B cell (primary cell): ENCODE data around the gene FAM107A. TPM values are rescaled to one million over a fixed set of nuclear protein-coding genes. Genes with fewer than 3 reads are reported as not detected.

Experiments
- ATAC-seq: fragments of 200-7000 bp; cut with Tn5 transposase; one replicate; pipeline ENCODE4 v1.10.0; 2021; ENCODE audit warnings: low read depth, mild to moderate bottlenecking, moderate number of reproducible peaks, moderate library complexity
- CTCF ChIA-PET: fragments of 350-600 bp; sonication (Branson Sonifier 250); formaldehyde crosslinking; loops from one replicate; lab custom pipeline; 2021; ENCODE audit warnings: antibody characterized with exemption, inconsistent platforms; lab: Charles Lee
- POLR2A ChIA-PET: fragments of 350-600 bp; sonication (Branson Sonifier 250); formaldehyde crosslinking; loops from one replicate; lab custom pipeline; 2021; ENCODE audit warnings: antibody characterized with exemption; lab: Charles Lee
- DNase-seq: peaks from one replicate; pipeline ENCODE4 v3.0.0; 2013
- H2AFZ ChIP-seq: 2 replicates; pipeline ENCODE4 v1.6.1; 2012; ENCODE audit warnings: mild to moderate bottlenecking, low read depth, low read length; ENCODE audit not compliant: insufficient read depth, poor library complexity, severe bottlenecking
- H3K27ac ChIP-seq, 2 donors: 1 replicate in 1 of 2; 2 replicates in 1 of 2; pipeline ENCODE4 v1.5.1; 2012 to 2013; ENCODE audit warnings: low read length in 2 of 2, mild to moderate bottlenecking in 2 of 2, moderate library complexity in 1 of 2
- H3K27me3 ChIP-seq, 4 experiments: fragments of 200-600 bp in 1 of 4; sonication (generic) in 1 of 4; replicated peaks in 1 of 4; 1 replicate in 2 of 4; 2 replicates in 2 of 4; pipeline versions ENCODE4 v1.6.1 to v1.7.0; 2013 to 2016; ENCODE audit warnings: low read length in 3 of 4, mild to moderate bottlenecking in 2 of 4, mixed read lengths in 1 of 4, moderate library complexity in 1 of 4; ENCODE audit not compliant: insufficient read depth in 4 of 4, control insufficient read depth in 3 of 4; ENCODE audit errors: control extremely low read depth in 1 of 4
- H3K36me3 ChIP-seq, 2 experiments: replicated peaks in 1 of 2; 1 replicate in 1 of 2; 2 replicates in 1 of 2; pipeline versions ENCODE4 v1.6.1 to v1.7.1; 2013; ENCODE audit warnings: low read length in 1 of 2; ENCODE audit not compliant: insufficient read depth in 2 of 2, control insufficient read depth in 1 of 2; ENCODE audit errors: control extremely low read depth in 1 of 2, extremely low read depth in 1 of 2
- H3K4me1 ChIP-seq, 2 donors: fragments of 200-600 bp in 1 of 2; sonication (generic) in 1 of 2; 1 replicate in 1 of 2; 2 replicates in 1 of 2; pipeline versions ENCODE4 v1.5.1 to v1.6.1; 2013 to 2017; ENCODE audit warnings: low read length in 2 of 2; ENCODE audit not compliant: control insufficient read depth in 2 of 2, insufficient read depth in 2 of 2
- H3K4me2 ChIP-seq: replicated peaks from 2 replicates; pipeline ENCODE3; 2012; ENCODE audit warnings: mild to moderate bottlenecking, low read depth, low read length; ENCODE audit not compliant: poor library complexity, severe bottlenecking
- H3K4me3 ChIP-seq, 5 experiments: fragments of 200-600 bp in 1 of 5; sonication (generic) in 1 of 5; 1 replicate in 3 of 5; 2 replicates in 2 of 5; pipeline versions ENCODE4 v1.5.1 to v1.7.0; 2011 to 2016; ENCODE audit warnings: low read length in 4 of 5, mild to moderate bottlenecking in 4 of 5, low read depth in 2 of 5, control low read depth in 1 of 5, moderate library complexity in 1 of 5; ENCODE audit not compliant: insufficient read depth in 1 of 5; ENCODE audit errors: control extremely low read depth in 1 of 5, extremely low read depth in 1 of 5
- H3K79me2 ChIP-seq: fragments of 200-600 bp; sonication (generic); one replicate; pipeline ENCODE4 v1.6.0; 2016; ENCODE audit warnings: low read length; ENCODE audit not compliant: control insufficient read depth, insufficient read depth
- H3K9ac ChIP-seq: fragments of 200-600 bp; sonication (generic); 2 replicates; pipeline ENCODE4 v1.6.1; 2017; ENCODE audit warnings: mild to moderate bottlenecking, low read length, moderate library complexity
- H3K9me3 ChIP-seq, 3 donors: one replicate each; pipeline versions ENCODE4 v1.6.1 to v1.7.1; 2013; ENCODE audit warnings: low read length in 2 of 3; ENCODE audit not compliant: control insufficient read depth in 2 of 3, insufficient read depth in 1 of 3; ENCODE audit errors: control extremely low read depth in 1 of 3
- H4K20me1 ChIP-seq: 2 replicates; pipeline ENCODE4 v1.6.0; 2012; ENCODE audit warnings: mild to moderate bottlenecking, low read length; ENCODE audit not compliant: insufficient read depth, control insufficient read depth, poor library complexity, severe bottlenecking
- H3K27ac Mint-ChIP-seq: one replicate; pipeline ENCODE4 v1.8.0; 2021; ENCODE audit warnings: mixed read lengths
- H3K27me3 Mint-ChIP-seq: one replicate; pipeline ENCODE4 v1.8.0; 2021; ENCODE audit warnings: mixed read lengths
- H3K4me1 Mint-ChIP-seq: one replicate; pipeline ENCODE4 v1.8.0; 2021; ENCODE audit warnings: mixed read lengths
- H3K4me3 Mint-ChIP-seq: one replicate; pipeline ENCODE4 v1.8.0; 2021; ENCODE audit warnings: mixed read lengths
- H3K9me3 Mint-ChIP-seq: one replicate; pipeline ENCODE4 v1.8.0; 2022; ENCODE audit warnings: mixed read lengths; ENCODE audit not compliant: insufficient read depth
- CTCF ChIP-seq: fragments of 200-600 bp; IDR thresholded peaks from one replicate; pipeline ENCODE4 v1.8.0; 2022; ENCODE audit warnings: antibody characterized with exemption, mild to moderate bottlenecking
- EZH2 ChIP-seq: IDR thresholded peaks from 2 replicates; pipeline ENCODE4 v1.6.1; 2012; ENCODE audit warnings: borderline replicate concordance, low read depth, mild to moderate bottlenecking, moderate library complexity, low read length; ENCODE audit not compliant: insufficient read depth, poor library complexity, severe bottlenecking
- WGBS: methylation state at CpG from one replicate; pipeline ENCODE4 v1.1.5; 2013; ENCODE audit warnings: missing lambda C conversion rate; ENCODE audit not compliant: insufficient coverage; 5-methylcytosine and 5-hydroxymethylcytosine counted together
- intact Hi-C: fragments of 100-400 bp; cut with micrococcal nuclease; formaldehyde crosslinking; loops from one replicate; pipeline ENCODE4 v1.10.0; 2022
- polyA plus RNA-seq: library from polyadenylated mRNA; depleted of rRNA; stranded (reverse); fragments of >200 nt; gene quantifications from 2 replicates; pipeline ENCODE4 v1.2.3, GENCODE V29; 2012
- total RNA-seq, 2 donors: library from RNA; stranded (reverse); fragments of 120-200 nt in 1 of 2; gene quantifications; 1 replicate in 1 of 2; 2 replicates in 1 of 2; pipeline versions ENCODE4 v1.2.3 to v1.2.4, GENCODE V29; 2013 to 2022

The FAM107A gene
- total and polyA plus RNA-seq, 2 donors (not counting 1 experiment from before 2014, with no cell fraction given) = not detected

- no peaks in the 10 kb centered on the region for H4K20me1 ChIP-seq
- H3K4me3 Mint-ChIP-seq = no peak overlapping the region
- peaks cover 7% of the 10 kb centered on the region for H3K27me3 Mint-ChIP-seq
- ChIA-PET POLR2A (no interaction called here), CTCF (interaction anchor here (0.6 to 10.3 kb wide), 8 partner anchors 9 to 260 kb away, joined by 3 to 85 read pairs (median 4); partner anchors contain the start of genes HTD2 and KCTD6)
- TF ChIP-seq EZH2 (no peak), CTCF (no peak)
- peaks cover 4 to 6% of the 10 kb centered on the region in 2 donors for H3K4me1 ChIP-seq
- no peak for DNase-seq
- peaks cover 0 to 4% (median 0%) of the 10 kb centered on the region in 4 experiments for H3K27me3 ChIP-seq
- no peaks in the 10 kb centered on the region for H3K9me3 Mint-ChIP-seq
- intact Hi-C loops = no loop called here
- H3K27ac Mint-ChIP-seq = no peak overlapping the region
- no peak overlapping the region for H2AFZ ChIP-seq
- H3K4me1 Mint-ChIP-seq = peaks cover 7% of the 10 kb centered on the region
- WGBS = 91% methylated on average over 7 of the region's 9 CpGs
- no peaks in the 10 kb centered on the region for H3K79me2 ChIP-seq
- no peak for ATAC-seq
- H3K36me3 ChIP-seq = no peaks in the 10 kb centered on the region
- H3K4me2 ChIP-seq = no peak overlapping the region
- H3K27ac ChIP-seq = no peak overlapping the region
- no peaks in the 10 kb centered on the region for H3K9me3 ChIP-seq
- no peak overlapping the region for H3K4me3 ChIP-seq
- no peak overlapping the region for H3K9ac ChIP-seq
Measured at GRCh38 chr3:58566398-58567250, 10.6 kb downstream of the FAM107A start.
